ENCODE results near the gene ZNF592. TPM values are rescaled to one million over a fixed set of nuclear protein-coding genes. Genes with fewer than 3 reads are reported as not detected.

ZNF592 gene
- total RNA-seq, 1 donor from 2014 or later = 19.0 TPM

GRCh38 chr15:84755736-84756527 lies 7.5 kb downstream of the ZNF592 start:
- intact Hi-C loops (cut with micrococcal nuclease) = no loop called here
- H3K27ac ChIP-seq (replicated peaks) = no peak overlapping the region
- TF ChIP-seq, protein P1, sequence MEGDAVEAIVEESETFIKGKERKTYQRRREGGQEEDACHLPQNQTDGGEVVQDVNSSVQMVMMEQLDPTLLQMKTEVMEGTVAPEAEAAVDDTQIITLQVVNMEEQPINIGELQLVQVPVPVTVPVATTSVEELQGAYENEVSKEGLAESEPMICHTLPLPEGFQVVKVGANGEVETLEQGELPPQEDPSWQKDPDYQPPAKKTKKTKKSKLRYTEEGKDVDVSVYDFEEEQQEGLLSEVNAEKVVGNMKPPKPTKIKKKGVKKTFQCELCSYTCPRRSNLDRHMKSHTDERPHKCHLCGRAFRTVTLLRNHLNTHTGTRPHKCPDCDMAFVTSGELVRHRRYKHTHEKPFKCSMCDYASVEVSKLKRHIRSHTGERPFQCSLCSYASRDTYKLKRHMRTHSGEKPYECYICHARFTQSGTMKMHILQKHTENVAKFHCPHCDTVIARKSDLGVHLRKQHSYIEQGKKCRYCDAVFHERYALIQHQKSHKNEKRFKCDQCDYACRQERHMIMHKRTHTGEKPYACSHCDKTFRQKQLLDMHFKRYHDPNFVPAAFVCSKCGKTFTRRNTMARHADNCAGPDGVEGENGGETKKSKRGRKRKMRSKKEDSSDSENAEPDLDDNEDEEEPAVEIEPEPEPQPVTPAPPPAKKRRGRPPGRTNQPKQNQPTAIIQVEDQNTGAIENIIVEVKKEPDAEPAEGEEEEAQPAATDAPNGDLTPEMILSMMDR (IDR thresholded peaks at IDR 0.05; ENCODE audit: borderline replicate concordance) = no peak

DNA sequence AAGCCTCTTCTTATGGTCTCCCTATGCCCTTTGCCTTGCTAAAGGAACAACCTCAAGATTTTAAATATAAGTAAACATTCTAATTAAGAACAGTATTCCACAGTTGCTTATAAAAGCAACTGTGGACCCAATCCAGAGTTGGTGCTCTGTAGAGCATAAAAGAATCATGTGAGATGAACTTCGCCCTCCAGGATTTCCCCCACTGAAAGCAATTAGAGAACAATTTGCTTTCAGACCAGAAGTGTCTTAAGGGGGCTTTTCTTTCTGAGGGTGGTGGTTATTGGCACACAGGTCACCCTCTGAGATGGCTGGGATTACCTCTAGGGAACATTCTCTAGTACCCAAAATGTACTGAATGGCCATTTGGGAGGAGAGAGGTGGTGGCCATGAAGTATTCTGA lies 10.6 kb downstream of the ZNF592 start:
- Histone ChIP-seq H3K4me3 (no peak overlapping the region), H3K27ac (replicated peaks) (no peak overlapping the region), H3K4me1 (peaks cover 88% of the 10 kb centered on the region), H3K9me3 (replicated peaks) (no peaks in the 10 kb centered on the region), H3K27me3 (ENCODE audit: low read depth) (no peaks in the 10 kb centered on the region), H3K36me3 (no peaks in the 10 kb centered on the region)
- intact Hi-C loops (cut with micrococcal nuclease) = no loop called here
- TF ChIP-seq, protein P1 (IDR thresholded peaks at IDR 0.05; ENCODE audit: borderline replicate concordance) = no peak
- DNase-seq = no peak

More at GRCh38 chr15:84755736-84756527, 7.5 kb downstream of the ZNF592 start:
- no peaks in the 10 kb centered on the region for H3K36me3 ChIP-seq
- peaks cover 88% of the 10 kb centered on the region for H3K4me1 ChIP-seq
- no peak for DNase-seq
- H3K4me3 ChIP-seq = no peak overlapping the region
- H3K27me3 ChIP-seq (ENCODE audit: low read depth) = no peaks in the 10 kb centered on the region
- H3K9me3 ChIP-seq (replicated peaks) = no peaks in the 10 kb centered on the region

DNA sequence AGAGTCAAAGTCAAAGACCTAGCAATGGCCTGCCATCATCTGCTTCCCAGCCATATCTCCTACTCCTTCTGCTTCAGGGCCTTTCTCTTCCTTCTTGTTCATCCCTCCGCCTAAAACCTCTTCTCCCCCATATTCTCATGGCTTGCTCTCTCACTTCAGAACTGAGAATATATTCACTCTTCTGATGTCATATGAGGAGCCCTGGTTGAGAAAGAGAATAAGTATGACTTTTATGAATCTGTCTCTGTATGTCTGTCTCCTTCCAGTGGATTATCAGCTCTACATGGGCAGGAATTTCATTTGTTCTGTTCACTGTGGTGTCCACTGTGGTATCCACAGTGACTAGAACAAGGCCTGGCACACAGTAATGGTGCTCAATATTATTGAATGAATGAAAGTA lies 11.8 kb downstream of the ZNF592 start:
- peaks cover 87% of the 10 kb centered on the region for H3K4me1 ChIP-seq
- intact Hi-C loops (cut with micrococcal nuclease) = no loop called here
- H3K27me3 ChIP-seq (ENCODE audit: low read depth) = no peaks in the 10 kb centered on the region
- H3K27ac ChIP-seq (replicated peaks) = no peak overlapping the region
- peaks cover 4% of the 10 kb centered on the region for H3K36me3 ChIP-seq
- H3K9me3 ChIP-seq (replicated peaks) = no peaks in the 10 kb centered on the region
- TF ChIP-seq, protein P1 (IDR thresholded peaks at IDR 0.05; ENCODE audit: borderline replicate concordance) = no peak
- no peak for DNase-seq
- H3K4me3 ChIP-seq = no peak overlapping the region

DNA sequence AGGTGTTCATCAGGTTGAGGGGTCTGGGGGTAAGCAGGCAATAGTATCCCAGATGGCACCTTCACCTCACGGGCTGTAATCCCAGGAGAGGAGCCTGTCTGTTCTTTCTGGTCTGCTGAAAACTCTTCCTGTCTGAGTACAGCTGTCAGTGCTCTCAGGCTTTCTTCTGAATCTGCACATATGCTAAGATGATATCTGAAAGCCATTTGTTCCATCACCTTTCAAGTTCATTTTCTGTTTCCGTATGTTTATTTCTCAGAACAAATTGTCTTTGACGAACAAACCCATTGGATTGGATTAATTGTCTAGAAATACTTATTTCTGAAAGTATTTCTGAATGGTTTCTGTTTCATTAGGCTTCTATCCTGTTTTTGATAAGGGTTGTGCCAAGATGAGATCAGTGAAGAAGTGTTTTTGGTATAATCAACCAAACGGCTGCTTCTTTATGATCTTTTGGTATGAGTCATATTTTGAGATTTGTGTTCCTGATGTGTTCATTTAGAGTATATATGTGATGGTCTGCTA lies 13.3 kb downstream of the ZNF592 start:
- no peak for DNase-seq
- intact Hi-C loops (cut with micrococcal nuclease) = no loop called here
- TF ChIP-seq, protein P1 (IDR thresholded peaks at IDR 0.05; ENCODE audit: borderline replicate concordance) = no peak
- H3K27ac ChIP-seq (replicated peaks) = no peak overlapping the region
- no peak overlapping the region for H3K4me3 ChIP-seq
- H3K4me1 ChIP-seq = peaks cover 74% of the 10 kb centered on the region
- no peaks in the 10 kb centered on the region for H3K9me3 ChIP-seq (replicated peaks)
- no peaks in the 10 kb centered on the region for H3K27me3 ChIP-seq (ENCODE audit: low read depth)
- H3K36me3 ChIP-seq = peaks cover 16% of the 10 kb centered on the region

DNA sequence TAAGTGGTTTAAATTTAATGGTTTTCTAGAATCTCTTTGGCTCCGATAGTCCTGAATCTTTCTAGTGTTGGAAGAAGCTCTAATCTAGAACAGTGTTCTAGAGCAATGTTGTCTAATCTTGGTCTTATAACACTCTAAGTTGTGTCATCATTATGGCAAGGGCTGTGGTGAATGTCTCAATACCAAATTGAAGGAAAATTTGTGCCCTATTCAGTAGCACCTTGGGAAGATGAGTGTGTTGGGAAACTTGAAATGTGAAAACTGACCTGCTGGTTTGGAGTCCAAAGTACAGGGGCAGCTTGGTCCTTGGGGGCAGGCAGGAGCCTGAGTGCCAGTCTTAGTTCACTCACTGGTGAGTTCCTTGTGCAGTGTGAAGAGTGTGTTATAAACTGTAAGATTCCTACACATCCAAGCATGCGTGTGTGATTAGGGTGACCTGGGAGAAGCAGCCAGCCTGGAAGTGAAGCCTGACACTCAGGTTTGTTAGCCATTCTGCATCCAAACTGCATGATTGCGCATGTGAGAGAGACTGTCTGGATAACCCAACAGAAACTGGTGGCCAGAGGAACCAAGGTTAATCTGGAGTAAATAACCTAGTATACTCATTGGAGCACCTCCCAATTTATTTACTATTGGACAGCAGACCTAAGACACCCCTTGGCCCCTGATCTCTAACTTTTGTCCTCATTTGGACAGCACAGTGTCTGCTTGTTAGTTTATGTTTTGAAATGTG lies 14.6 kb downstream of the ZNF592 start:
- no peak for DNase-seq
- H3K9me3 ChIP-seq (replicated peaks) = no peaks in the 10 kb centered on the region
- H3K27me3 ChIP-seq (ENCODE audit: low read depth) = no peaks in the 10 kb centered on the region
- H3K27ac ChIP-seq (replicated peaks) = no peak overlapping the region
- TF ChIP-seq, protein P1 (IDR thresholded peaks at IDR 0.05; ENCODE audit: borderline replicate concordance) = no peak
- H3K36me3 ChIP-seq = peaks cover 29% of the 10 kb centered on the region
- H3K4me3 ChIP-seq = no peak overlapping the region
- intact Hi-C loops (cut with micrococcal nuclease) = no loop called here
- H3K4me1 ChIP-seq = peaks cover 69% of the 10 kb centered on the region

Measured in left ventricle myocardium inferior (tissue), 1 donor.